IMR-90 (cell line): ENCODE results near the gene NTSR1. TPM values are rescaled to one million over a fixed set of nuclear protein-coding genes. Genes with fewer than 3 reads are reported as not detected.

Experiments
- ELK1 ChIP-seq: fragments of 150-350 bp; IDR thresholded peaks from 2 replicates; pipeline ENCODE4 v1.6.1; 2016; ENCODE audit warnings: low read depth, mild to moderate bottlenecking, low read length, moderate library complexity, borderline replicate concordance
- NFE2L2 ChIP-seq: fragments of 150-350 bp; IDR thresholded peaks from 2 replicates; pipeline ENCODE4 v1.6.1; 2016; ENCODE audit warnings: low read depth, mild to moderate bottlenecking, low read length
- RAD21 ChIP-seq: IDR thresholded peaks from 2 replicates; pipeline ENCODE4 v1.6.1; 2012; ENCODE audit warnings: low read length, improper control_type of control experiment
- polyA plus RNA-seq, 3 experiments: library from polyadenylated mRNA; depleted of rRNA; stranded (reverse); fragments of >200 nt; gene quantifications; 2 replicates each; pipeline ENCODE4 v1.2.3, GENCODE V29; 2012; ENCODE audit warnings: low replicate concordance in 1 of 3
- total RNA-seq: library from RNA; depleted of rRNA; stranded (reverse); fragments of >200 nt; gene quantifications from 2 replicates; pipeline ENCODE4 v1.2.3, GENCODE V29; 2012

The NTSR1 gene
- total and polyA plus RNA-seq, 2 of the 4 experiments (the other 2 are of a cell fraction), result 0.54 to 1.8 TPM

- no peak for TF ChIP-seq ELK1
- peak; percentile 98 for TF ChIP-seq RAD21
- no peak for TF ChIP-seq NFE2L2
Observed at GRCh38 chr20:62791301-62792181, 82.9 kb downstream of the NTSR1 start (continued).
